Measurements from ENCODE around the gene ADGRB2.

GRCh38 chr1:31775210-31775999, 11.3 kb upstream of the ADGRB2 start:
- no peak for TF ChIP-seq POLR2A (IDR thresholded peaks at IDR 0.05)
- TF ChIP-seq CTCF (IDR thresholded peaks at IDR 0.05), result no peak

Data from esophagus squamous epithelium (tissue), 4 donors.